ENCODE data around the gene LHFPL5. TPM values are rescaled to one million over a fixed set of nuclear protein-coding genes. Genes with fewer than 3 reads are reported as not detected.
A peak's percentile ranks its signal among the peaks of the same experiment; 100 is the strongest.

LHFPL5 gene
- total RNA-seq, 1 experiment from 2014 or later: not detected

DNA sequence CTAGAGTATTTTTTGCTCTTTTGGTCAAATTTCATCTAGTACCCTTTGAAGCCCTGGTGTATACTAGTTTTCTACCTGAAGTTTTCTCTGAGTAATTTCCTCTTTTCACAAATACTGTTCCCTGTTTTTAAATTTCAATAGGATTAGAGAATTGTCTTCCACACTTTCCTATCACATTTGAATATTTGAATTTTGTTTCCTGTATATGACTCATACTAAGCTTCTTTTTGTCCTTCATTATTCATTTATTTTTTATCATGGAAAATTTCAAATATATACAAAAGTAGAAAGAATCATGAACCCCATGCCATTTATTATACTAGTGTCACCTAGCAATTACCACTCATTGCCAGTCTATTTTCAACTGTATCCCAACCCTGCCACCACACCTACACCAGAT, 52.7 kb downstream of the LHFPL5 start:
- Mint-ChIP-seq H3K4me3 (no peak overlapping the region), H3K9me3 (no peaks in the 10 kb centered on the region), H3K27ac (peak overlapping the region; percentile 79), H3K4me1 (peaks cover 17% of the 10 kb centered on the region), H3K27me3 (ENCODE audit: low read depth) (no peaks in the 10 kb centered on the region), H3K36me3 (peaks cover 82% of the 10 kb centered on the region)
- ChIA-PET CTCF (interaction anchor here (0.6 to 0.9 kb wide), 2 partner anchors 100 to 108 kb away, joined by 3 to 6 read pairs; no protein-coding TSS in a partner anchor), POLR2A (no interaction called here)
- ATAC-seq (no peak), DNase-seq (ENCODE audit: low spot score) (no peak)
- TF ChIP-seq RORB (CRISPR knock-in tag; IDR thresholded peaks at IDR 0.05) (no peak), MXD4 (CRISPR knock-in tag; IDR thresholded peaks at IDR 0.05; ENCODE audit: borderline replicate concordance) (no peak), SMAD4 (CRISPR knock-in tag; IDR thresholded peaks at IDR 0.05) (no peak), ZNF232 (CRISPR knock-in tag; IDR thresholded peaks at IDR 0.05) (no peak), NFYB (CRISPR knock-in tag; conservative IDR thresholded peaks at IDR 0.05; ENCODE audit: low read depth) (no peak), GTF2I (CRISPR knock-in tag; conservative IDR thresholded peaks at IDR 0.05) (no peak), NFATC4 (CRISPR knock-in tag; IDR thresholded peaks at IDR 0.05) (no peak), ZNF317 (CRISPR knock-in tag; IDR thresholded peaks at IDR 0.05; ENCODE audit: borderline replicate concordance, low read depth) (no peak), SMAD3 (CRISPR knock-in tag; IDR thresholded peaks at IDR 0.05; ENCODE audit: borderline replicate concordance) (no peak), IRF2 (CRISPR knock-in tag; IDR thresholded peaks at IDR 0.05; ENCODE audit: borderline replicate concordance, low read depth) (no peak), ESRRA (CRISPR knock-in tag; IDR thresholded peaks at IDR 0.05; ENCODE audit: borderline replicate concordance) (no peak), ATF1 (CRISPR knock-in tag; IDR thresholded peaks at IDR 0.05) (no peak), ZNF121 (CRISPR knock-in tag; IDR thresholded peaks at IDR 0.05) (no peak)
- TF ChIP-seq, protein P1, sequence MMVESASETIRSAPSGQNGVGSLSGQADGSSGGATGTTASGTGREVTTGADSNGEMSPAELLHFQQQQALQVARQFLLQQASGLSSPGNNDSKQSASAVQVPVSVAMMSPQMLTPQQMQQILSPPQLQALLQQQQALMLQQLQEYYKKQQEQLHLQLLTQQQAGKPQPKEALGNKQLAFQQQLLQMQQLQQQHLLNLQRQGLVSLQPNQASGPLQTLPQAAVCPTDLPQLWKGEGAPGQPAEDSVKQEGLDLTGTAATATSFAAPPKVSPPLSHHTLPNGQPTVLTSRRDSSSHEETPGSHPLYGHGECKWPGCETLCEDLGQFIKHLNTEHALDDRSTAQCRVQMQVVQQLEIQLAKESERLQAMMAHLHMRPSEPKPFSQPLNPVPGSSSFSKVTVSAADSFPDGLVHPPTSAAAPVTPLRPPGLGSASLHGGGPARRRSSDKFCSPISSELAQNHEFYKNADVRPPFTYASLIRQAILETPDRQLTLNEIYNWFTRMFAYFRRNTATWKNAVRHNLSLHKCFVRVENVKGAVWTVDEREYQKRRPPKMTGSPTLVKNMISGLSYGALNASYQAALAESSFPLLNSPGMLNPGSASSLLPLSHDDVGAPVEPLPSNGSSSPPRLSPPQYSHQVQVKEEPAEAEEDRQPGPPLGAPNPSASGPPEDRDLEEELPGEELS (CRISPR knock-in tag; IDR thresholded peaks at IDR 0.05): no peak
- TF ChIP-seq, protein P2, sequence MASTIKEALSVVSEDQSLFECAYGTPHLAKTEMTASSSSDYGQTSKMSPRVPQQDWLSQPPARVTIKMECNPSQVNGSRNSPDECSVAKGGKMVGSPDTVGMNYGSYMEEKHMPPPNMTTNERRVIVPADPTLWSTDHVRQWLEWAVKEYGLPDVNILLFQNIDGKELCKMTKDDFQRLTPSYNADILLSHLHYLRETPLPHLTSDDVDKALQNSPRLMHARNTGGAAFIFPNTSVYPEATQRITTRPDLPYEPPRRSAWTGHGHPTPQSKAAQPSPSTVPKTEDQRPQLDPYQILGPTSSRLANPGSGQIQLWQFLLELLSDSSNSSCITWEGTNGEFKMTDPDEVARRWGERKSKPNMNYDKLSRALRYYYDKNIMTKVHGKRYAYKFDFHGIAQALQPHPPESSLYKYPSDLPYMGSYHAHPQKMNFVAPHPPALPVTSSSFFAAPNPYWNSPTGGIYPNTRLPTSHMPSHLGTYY (CRISPR knock-in tag; IDR thresholded peaks at IDR 0.05): no peak
- TF ChIP-seq, protein P3, sequence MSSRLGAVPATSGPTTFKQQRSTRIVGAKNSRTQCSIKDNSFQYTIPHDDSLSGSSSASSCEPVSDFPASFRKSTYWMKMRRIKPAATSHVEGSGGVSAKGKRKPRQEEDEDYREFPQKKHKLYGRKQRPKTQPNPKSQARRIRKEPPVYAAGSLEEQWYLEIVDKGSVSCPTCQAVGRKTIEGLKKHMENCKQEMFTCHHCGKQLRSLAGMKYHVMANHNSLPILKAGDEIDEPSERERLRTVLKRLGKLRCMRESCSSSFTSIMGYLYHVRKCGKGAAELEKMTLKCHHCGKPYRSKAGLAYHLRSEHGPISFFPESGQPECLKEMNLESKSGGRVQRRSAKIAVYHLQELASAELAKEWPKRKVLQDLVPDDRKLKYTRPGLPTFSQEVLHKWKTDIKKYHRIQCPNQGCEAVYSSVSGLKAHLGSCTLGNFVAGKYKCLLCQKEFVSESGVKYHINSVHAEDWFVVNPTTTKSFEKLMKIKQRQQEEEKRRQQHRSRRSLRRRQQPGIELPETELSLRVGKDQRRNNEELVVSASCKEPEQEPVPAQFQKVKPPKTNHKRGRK (CRISPR knock-in tag; IDR thresholded peaks at IDR 0.05; ENCODE audit: borderline replicate concordance): no peak
- TF ChIP-seq, protein P4, sequence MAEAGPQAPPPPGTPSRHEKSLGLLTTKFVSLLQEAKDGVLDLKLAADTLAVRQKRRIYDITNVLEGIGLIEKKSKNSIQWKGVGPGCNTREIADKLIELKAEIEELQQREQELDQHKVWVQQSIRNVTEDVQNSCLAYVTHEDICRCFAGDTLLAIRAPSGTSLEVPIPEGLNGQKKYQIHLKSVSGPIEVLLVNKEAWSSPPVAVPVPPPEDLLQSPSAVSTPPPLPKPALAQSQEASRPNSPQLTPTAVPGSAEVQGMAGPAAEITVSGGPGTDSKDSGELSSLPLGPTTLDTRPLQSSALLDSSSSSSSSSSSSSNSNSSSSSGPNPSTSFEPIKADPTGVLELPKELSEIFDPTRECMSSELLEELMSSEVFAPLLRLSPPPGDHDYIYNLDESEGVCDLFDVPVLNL (CRISPR knock-in tag; IDR thresholded peaks at IDR 0.05; ENCODE audit: borderline replicate concordance, low read depth): no peak
- TF ChIP-seq, protein P5, sequence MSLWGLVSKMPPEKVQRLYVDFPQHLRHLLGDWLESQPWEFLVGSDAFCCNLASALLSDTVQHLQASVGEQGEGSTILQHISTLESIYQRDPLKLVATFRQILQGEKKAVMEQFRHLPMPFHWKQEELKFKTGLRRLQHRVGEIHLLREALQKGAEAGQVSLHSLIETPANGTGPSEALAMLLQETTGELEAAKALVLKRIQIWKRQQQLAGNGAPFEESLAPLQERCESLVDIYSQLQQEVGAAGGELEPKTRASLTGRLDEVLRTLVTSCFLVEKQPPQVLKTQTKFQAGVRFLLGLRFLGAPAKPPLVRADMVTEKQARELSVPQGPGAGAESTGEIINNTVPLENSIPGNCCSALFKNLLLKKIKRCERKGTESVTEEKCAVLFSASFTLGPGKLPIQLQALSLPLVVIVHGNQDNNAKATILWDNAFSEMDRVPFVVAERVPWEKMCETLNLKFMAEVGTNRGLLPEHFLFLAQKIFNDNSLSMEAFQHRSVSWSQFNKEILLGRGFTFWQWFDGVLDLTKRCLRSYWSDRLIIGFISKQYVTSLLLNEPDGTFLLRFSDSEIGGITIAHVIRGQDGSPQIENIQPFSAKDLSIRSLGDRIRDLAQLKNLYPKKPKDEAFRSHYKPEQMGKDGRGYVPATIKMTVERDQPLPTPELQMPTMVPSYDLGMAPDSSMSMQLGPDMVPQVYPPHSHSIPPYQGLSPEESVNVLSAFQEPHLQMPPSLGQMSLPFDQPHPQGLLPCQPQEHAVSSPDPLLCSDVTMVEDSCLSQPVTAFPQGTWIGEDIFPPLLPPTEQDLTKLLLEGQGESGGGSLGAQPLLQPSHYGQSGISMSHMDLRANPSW (CRISPR knock-in tag; conservative IDR thresholded peaks at IDR 0.05; ENCODE audit: low read depth): no peak
- TF ChIP-seq, protein P6, sequence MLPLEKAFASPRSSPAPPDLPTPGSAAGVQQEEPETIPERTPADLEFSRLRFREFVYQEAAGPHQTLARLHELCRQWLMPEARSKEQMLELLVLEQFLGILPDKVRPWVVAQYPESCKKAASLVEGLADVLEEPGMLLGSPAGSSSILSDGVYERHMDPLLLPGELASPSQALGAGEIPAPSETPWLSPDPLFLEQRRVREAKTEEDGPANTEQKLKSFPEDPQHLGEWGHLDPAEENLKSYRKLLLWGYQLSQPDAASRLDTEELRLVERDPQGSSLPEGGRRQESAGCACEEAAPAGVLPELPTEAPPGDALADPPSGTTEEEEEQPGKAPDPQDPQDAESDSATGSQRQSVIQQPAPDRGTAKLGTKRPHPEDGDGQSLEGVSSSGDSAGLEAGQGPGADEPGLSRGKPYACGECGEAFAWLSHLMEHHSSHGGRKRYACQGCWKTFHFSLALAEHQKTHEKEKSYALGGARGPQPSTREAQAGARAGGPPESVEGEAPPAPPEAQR (CRISPR knock-in tag; IDR thresholded peaks at IDR 0.05): no peak
